GM19324 (cell line): ENCODE data around the gene CXorf65.
A peak's percentile ranks its signal among the peaks of the same experiment; 100 is the strongest.

Source experiments
- ATAC-seq: cut with Tn5 transposase; IDR thresholded peaks from one replicate; pipeline ENCODE4 v1.9.1; 2021; ENCODE audit warnings: mild to moderate bottlenecking, moderate library complexity; ENCODE audit not compliant: unreplicated experiment, low FRiP score

Gene CXorf65

DNA sequence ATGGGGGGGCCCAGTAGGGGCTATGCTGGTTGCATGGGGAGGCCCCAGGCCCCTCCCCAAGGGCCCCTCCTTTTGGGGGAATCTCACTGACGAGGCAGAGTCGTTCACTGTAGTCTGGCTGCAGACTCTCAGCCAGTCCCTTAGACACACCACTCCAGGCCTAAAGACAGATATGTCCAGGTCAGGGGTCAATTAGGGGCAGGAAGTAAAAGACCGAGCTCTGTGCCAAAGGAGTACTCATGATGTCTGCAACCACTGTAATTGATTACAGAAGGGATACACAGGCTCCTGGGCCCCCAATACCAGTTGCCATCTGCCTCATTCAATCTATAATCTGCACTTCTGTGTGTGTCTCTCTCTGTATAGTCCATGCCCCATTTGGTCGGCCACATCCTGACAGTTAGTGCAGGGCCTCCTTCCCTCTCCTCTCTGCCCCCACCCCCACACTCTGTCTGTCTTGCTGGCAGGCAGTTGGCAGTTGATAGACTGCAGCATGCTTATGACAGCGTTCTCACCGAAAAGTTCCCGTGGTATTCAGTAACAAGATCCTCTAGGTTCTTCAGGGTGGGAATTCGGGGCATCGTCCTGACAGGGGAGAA is 1.3 kb upstream of the CXorf65 start:
- ATAC-seq = no peak

- no peak for ATAC-seq
These were observed 705 bp upstream of the CXorf65 start for GRCh38 chrX:71107245-71107644.

GRCh38 chrX:71105628-71106027 is 912 bp downstream of the CXorf65 start:
- no peak for ATAC-seq

DNA sequence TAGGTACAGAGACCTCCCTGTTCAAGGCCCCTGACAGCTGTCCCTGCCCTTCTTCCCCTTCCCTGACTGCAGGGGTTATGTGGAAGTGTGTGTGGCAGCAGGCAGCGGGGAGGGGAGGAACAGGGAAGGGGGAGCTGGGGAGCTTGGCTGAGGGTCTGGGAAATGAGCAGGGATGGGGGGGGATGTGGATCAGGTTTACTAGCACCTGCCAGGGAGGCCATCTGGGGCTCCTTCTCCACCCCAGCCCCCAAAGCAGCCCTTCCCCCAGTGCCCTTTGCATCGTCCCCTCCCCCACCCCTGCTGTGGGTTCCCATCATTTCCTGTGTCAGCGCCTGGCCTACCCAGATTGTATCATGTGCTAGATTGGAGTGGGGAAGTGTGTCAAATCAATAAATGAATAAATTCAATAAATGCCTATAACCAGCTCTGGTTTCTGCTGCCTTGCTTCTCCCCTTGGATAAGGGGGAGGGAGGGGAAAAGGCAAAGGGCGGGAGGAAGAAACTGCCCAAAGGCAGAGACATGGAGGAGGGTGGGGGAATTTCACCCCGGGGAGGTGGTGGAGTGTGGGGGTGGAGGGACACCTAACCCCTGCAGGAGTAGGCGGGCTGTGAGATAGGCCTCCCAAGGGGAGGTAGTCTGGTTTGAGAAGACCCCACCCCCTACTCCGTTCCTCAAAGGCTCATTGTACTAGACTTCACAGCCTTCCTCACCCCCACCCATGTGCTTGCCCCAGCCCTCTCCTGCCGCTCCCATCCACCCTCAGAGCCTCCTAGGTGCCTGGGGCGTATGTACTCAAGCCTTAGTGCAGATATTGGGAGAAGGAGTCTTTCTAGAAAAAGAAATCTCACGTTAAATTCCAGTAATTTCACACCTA is 3.2 kb downstream of the CXorf65 start:
- no peak for ATAC-seq

DNA sequence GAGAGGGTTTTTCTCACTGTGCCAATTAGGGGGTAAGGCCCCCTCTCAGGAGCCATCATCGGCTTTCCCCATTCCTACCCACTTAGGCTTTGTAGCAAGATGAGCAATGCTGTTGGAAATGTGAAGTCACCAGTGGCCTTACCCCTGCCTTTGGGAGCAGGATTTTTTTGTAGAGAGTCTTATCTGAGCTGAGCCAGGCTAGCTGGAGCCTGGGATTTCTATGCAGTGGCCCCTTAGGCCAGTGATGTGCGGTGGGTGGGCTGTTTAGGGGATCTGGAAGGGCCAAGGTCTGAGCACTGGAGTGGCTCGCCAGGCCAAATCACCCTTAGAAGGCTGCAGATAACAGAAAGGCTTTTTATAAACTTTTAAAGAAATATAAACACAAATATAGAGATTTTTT is 4.2 kb downstream of the CXorf65 start:
- no peak for ATAC-seq

GRCh38 chrX:71100581-71101505 is 5.7 kb downstream of the CXorf65 start:
- ATAC-seq = no peak

DNA sequence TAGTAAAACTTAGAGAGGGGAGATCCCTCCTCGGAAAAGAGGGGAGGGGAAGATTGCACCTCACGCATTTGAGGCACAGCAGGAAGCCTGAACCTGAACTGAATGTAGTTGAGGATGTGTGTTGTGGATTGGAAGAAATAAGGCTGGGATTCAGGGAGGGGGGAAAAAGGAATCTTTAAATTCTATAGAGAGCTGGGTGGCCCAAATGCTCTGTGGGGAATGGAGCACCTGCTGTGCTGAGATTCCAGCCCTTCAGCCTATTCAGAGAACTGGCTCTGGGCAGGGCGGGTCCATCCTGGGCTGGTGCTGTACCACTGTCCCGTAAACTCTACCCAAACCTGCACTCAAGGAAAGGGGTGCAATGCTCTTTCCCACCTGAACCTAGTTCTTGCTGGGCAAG is 6.8 kb downstream of the CXorf65 start:
- ATAC-seq = no peak

DNA sequence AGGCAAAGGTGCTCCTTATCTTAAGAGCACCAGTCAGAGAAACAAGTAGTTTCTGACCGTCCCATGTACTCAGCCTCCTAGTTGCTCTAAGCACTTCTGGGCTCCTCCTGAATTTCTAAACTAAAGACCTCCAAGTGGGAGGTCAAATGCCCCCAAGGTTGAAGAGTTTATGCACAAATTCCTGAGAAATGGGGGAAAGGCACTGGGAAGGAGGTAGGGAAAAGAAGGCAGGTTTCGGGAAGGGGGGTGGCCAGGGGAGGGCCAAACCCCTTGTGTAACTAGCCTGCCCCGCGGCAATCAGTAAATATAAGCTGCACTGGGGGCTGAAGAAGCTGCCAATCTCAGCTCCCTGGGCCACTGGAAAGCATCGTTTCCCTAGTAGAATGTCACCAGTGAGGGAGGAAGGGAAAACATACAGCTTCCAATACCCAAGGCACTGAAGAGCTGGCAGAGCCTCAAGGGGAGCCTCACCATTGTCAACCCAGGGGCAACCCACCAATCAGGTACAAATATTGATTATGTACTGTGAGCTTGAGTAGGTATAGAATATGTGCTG is 7.5 kb downstream of the CXorf65 start:
- no peak for ATAC-seq

DNA sequence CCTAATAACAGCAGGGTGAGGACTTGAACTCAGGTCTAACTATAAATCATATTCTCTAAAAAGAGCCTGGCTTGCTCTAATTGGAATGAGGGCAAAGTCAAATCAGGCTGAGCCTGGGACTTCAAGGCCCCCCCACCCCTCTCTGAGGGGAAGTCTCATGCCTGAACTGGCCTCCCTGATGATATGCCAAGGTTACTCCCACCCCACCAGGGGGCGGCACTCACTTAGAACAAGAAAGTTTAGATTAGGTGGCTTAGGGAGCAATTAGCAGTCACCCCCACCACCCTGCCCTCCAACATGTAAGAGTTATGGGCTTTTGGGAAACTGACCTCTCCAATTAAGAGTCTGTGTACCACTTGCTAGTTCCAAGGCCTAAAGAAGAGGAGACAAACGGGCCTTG is 8.2 kb downstream of the CXorf65 start:
- ATAC-seq = no peak

- ATAC-seq = no peak
These were observed 9.8 kb downstream of the CXorf65 start for GRCh38 chrX:71096760-71097032.

DNA sequence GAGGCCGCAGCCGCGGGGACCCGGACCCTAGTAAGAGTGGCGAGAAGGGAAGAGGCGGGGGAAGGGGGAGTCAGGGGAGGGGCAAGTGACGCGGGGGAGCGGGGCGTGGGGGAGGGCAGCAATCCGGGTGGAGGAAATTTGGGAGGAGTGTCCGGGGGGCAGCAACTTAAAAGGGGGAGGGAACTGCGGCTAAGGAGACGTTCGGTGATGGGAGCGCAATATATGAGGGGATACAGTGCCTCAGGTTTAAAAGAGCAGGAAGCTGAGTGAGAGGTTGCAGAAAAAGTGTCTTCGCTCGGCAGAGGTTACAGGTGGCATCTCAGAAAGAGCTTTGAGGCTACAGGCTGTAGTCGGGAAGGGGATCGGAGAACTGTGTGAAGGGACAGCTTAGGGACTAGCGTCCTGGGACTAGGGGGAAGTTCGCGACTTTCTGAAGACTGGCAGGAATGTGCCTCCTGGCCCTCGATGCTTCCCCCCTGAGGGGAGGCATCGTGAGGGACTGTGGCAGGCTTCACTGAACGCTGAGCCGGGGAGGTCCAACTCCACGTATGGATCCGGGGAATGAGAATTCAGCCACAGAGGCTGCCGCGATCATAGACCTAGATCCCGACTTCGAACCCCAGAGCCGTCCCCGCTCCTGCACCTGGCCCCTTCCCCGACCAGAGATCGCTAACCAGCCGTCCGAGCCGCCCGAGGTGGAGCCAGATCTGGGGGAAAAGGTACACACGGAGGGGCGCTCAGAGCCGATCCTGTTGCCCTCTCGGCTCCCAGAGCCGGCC is 10.4 kb downstream of the CXorf65 start:
- ATAC-seq = peak; percentile 19

- ATAC-seq = peak; percentile 82
These were observed 11.0 kb downstream of the CXorf65 start, which contains the start of gene FOXO4 for GRCh38 chrX:71095555-71095980. TSS of gene FOXO4 (plus strand) at chrX:71095851. CDS start at chrX:71096529, 678 bp downstream.

- ATAC-seq = no peak
These were observed 11.5 kb downstream of the CXorf65 start for GRCh38 chrX:71095033-71095432.

- no peak for ATAC-seq
These were observed 15.3 kb downstream of the CXorf65 start for GRCh38 chrX:71091263-71091662.

DNA sequence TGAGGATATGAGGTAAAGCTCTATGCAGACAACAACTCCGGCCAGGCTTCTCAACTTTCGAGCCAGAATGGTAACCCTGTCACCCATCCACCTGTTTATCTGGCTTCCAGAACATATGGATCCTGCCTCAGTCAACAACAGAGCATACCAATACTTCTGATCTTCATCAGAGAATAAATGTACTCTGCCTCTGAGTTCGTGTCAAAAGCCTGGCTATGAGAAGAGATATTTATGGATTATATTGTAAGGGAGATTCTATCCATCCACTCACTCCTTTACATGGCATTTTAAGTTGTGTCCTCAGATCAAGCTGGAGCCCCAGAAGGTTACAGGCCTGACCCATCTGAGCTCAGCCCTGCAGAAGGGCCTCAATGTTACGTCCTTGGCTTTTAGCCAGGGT is 20.6 kb downstream of the CXorf65 start:
- ATAC-seq = no peak

DNA sequence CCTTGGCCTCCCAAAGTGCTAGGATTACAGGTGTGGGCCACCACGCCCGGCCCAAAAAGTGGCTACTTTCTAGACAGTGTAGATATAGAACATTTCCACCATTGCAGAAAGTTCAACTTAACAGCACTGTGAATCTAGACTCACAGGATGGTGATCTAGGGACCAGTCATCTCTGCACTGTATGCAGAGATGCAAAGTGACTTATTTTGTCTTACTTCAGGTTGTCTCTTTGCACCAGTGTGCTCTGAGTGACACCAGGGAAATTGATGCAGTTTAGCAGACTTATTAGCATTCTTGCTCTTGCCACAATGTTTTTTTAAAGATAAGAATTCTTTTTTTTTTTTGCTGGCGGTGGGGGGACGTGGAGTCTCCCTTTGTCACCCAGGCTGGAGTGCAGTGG is 23.7 kb downstream of the CXorf65 start:
- no peak for ATAC-seq

GRCh38 chrX:71082124-71082647 is 24.4 kb downstream of the CXorf65 start:
- ATAC-seq = no peak

- no peak for ATAC-seq
These were observed 25.0 kb downstream of the CXorf65 start for GRCh38 chrX:71081330-71082123.

DNA sequence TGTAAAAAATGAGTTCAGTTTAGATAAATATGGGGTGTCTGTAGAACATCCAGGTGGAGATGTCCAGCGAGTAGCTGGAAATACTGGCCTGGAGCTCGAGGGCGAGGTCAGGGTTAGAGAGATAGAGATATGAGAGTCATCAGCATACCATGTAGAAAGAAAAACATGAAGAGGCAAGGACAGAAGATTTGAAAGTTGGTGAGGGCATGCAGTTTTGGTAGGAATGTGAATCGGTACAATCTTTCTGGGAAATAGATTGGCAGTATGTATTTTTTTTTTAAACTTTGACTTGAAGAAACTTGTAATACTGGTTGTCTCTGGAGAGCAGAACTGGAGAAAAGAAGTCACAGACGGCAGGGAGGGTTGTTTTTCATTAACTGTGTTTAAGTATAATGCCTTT is 36.0 kb downstream of the CXorf65 start:
- ATAC-seq = no peak
